ENCODE results near the gene ZNF532. TPM values are rescaled to one million over a fixed set of nuclear protein-coding genes. Genes with fewer than 3 reads are reported as not detected.

ZNF532 gene
- total RNA-seq, 1 donor from 2014 or later, result 41.3 TPM

DNA sequence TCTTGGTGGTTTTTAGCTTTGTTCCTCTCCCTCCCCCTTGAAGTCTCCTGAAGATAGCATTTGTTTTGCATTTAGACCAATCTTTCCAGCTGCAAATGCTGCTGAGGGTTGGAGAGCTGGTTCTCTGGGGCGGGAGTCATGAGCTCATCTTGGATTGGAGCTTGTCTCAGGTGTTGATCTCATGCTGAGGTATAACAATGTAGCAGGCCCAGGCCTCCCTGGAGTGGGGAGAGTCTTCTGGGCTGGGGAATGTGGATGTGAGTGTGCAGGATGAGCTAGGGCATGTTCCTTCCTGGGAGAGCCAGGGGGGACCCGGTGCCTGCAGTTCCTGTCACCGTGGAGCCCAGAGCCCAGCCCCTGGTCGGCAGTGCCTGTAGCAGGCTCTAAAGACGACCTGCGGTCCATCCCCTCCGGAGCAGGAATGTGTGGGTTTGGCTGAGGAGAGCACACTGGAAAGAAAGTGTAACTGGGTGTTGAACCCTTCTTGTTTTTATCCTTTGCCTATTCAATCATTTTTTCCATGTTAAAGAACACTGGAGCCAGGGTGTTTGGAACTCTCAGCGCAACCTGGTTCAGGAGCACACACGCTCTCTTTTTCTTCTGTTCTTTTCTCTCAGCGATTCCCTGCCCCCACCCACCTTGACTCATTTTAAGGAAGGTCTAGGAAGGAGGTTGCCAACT lies 2.7 kb downstream of the ZNF532 start:
- Histone ChIP-seq H3K36me3 (ENCODE audit: control insufficient read depth, insufficient read depth, low read length) (peaks cover 10% of the 10 kb centered on the region), H3K4me3 (ENCODE audit: low read depth, low read length) (no peak overlapping the region)

DNA sequence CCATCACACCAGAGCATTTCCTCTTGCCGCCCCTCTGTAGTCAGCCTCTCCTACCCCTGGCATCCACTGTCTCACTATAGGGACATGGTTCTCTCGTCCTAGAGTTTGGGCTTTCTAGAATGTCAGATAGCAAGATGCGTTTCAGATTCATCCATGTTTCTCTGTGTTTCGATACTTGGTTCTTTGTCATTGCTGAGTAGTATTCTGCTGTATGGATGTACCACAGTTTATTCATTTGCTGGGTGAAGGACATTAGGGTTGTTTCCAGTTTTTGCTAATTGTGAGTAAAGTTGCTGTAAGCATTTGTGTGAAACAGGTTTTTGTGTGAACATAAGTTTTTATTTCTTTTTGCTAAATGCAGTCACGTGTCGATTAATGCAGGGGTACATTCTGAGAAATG lies 3.8 kb downstream of the ZNF532 start:
- DNase-seq (ENCODE audit: low read depth), result no peak
- Histone ChIP-seq H3K36me3 (ENCODE audit: control insufficient read depth, insufficient read depth, low read length) (peaks cover 10% of the 10 kb centered on the region), H3K27me3 (ENCODE audit: control insufficient read depth, insufficient read depth, low read length) (no peaks in the 10 kb centered on the region), H3K4me3 (ENCODE audit: low read depth, low read length) (no peak overlapping the region)
- TF ChIP-seq, protein P1, sequence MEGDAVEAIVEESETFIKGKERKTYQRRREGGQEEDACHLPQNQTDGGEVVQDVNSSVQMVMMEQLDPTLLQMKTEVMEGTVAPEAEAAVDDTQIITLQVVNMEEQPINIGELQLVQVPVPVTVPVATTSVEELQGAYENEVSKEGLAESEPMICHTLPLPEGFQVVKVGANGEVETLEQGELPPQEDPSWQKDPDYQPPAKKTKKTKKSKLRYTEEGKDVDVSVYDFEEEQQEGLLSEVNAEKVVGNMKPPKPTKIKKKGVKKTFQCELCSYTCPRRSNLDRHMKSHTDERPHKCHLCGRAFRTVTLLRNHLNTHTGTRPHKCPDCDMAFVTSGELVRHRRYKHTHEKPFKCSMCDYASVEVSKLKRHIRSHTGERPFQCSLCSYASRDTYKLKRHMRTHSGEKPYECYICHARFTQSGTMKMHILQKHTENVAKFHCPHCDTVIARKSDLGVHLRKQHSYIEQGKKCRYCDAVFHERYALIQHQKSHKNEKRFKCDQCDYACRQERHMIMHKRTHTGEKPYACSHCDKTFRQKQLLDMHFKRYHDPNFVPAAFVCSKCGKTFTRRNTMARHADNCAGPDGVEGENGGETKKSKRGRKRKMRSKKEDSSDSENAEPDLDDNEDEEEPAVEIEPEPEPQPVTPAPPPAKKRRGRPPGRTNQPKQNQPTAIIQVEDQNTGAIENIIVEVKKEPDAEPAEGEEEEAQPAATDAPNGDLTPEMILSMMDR (IDR thresholded peaks at IDR 0.05; ENCODE audit: insufficient read depth, low read length, severe bottlenecking), result no peak
- no peak for FAIRE-seq

More for the DNA sequence above, 2.7 kb downstream of the ZNF532 start:
- DNase-seq (ENCODE audit: low read depth), result peak; percentile 91
- H3K27me3 ChIP-seq (ENCODE audit: control insufficient read depth, insufficient read depth, low read length), result no peaks in the 10 kb centered on the region
- TF ChIP-seq, protein P1 (IDR thresholded peaks at IDR 0.05; ENCODE audit: insufficient read depth, low read length, severe bottlenecking), result no peak
- FAIRE-seq, result no peak

DNA sequence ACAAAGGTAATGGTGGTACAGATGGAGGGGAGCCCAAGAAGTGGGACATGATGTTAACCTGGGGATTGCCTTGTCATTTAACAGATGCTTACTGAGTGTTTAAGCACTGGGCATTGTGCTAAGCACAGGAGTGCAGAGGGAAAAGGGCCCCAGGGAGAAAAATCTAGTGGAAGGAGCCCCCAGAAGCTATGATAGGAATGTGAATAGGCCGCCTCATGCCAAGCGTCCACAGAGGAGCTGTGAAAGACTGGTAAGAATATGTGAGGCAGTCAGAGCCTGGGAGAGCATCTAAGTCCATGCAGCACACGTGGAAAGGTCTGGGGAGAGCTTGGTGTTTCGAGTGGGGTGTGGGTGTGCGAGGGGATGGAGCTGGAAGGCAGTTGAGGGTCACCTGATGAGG lies 5.5 kb downstream of the ZNF532 start:
- H3K4me3 ChIP-seq (ENCODE audit: low read depth, low read length), result no peak overlapping the region
- peaks cover 10% of the 10 kb centered on the region for H3K36me3 ChIP-seq (ENCODE audit: control insufficient read depth, insufficient read depth, low read length)
- no peak for FAIRE-seq
- H3K27me3 ChIP-seq (ENCODE audit: control insufficient read depth, insufficient read depth, low read length), result no peaks in the 10 kb centered on the region
- TF ChIP-seq, protein P1 (IDR thresholded peaks at IDR 0.05; ENCODE audit: insufficient read depth, low read length, severe bottlenecking), result no peak
- no peak for DNase-seq (ENCODE audit: low read depth)

DNA sequence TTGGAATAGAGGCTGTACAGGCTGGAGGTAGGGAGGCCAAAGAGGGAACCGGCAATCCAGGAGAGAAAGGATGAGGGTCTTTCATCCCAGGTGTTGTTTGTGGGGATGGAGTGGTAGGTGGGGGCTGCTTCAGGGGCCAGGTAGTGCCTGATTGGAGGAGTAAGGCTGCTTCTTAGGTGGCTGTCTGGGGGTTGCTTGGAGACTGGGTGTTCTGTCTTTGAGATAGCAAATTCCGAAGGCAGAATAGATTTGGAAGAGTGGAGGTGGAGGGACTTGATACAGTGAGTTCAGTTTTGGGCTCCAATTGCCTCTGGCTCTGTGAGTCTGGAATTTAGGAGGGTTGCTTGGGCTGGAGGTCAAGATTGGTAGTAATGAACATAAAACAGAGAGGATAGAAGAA lies 5.9 kb downstream of the ZNF532 start:
- FAIRE-seq (no peak), DNase-seq (ENCODE audit: low read depth) (no peak)
- Histone ChIP-seq H3K27me3 (ENCODE audit: control insufficient read depth, insufficient read depth, low read length) (no peaks in the 10 kb centered on the region), H3K4me3 (ENCODE audit: low read depth, low read length) (no peak overlapping the region), H3K36me3 (ENCODE audit: control insufficient read depth, insufficient read depth, low read length) (peaks cover 10% of the 10 kb centered on the region)
- TF ChIP-seq, protein P1 (IDR thresholded peaks at IDR 0.05; ENCODE audit: insufficient read depth, low read length, severe bottlenecking), result no peak

DNA sequence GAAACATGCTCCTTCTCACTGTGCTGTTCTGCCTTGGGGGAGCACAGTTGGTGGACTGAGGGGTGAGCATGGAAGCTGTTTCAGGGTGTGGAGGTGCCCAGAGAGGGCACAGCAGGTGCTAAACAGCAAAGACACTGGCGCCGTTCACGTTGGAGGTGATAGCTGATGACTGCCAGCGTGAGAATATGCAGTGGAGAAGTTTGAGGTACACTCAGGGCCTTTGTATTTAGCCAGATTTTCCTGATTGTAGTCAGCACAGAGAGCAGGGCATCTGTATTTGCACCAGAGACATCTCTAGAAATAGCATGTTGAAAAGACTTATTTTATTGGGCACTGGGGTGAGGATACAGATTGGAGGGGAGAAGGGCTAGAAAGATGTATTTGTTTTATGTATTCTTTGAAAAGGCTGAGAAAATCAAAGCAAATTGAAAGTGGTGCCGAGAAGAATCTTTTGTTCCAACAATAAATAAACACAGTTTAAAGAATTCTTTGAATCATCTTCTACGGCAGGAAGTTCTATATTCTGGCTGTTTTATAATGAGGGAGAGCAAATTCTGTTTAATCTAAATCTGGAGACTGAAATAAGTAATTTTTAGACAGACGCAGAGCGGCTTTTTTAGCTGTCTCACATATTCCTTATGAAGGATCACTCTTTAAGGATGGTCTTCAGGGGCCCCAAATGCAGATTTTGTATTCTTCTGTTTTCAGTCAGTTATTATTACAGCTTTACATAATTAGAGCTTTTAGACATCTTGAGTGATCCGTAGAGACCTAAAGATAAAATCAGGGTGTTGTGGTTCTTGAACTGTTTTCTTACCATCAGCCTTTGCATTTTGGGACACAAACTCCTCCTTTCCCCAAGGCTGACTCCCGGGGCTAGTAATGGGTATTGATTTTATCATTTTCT lies 7.1 kb downstream of the ZNF532 start:
- FAIRE-seq (no peak), DNase-seq (ENCODE audit: low read depth) (no peak)
- Histone ChIP-seq H3K4me3 (ENCODE audit: low read depth, low read length) (no peak overlapping the region), H3K27me3 (ENCODE audit: control insufficient read depth, insufficient read depth, low read length) (no peaks in the 10 kb centered on the region), H3K36me3 (ENCODE audit: control insufficient read depth, insufficient read depth, low read length) (peaks cover 11% of the 10 kb centered on the region)
- TF ChIP-seq, protein P1 (IDR thresholded peaks at IDR 0.05; ENCODE audit: insufficient read depth, low read length, severe bottlenecking), result no peak

Measured in bronchial epithelial cell (primary cell).